Activated CD4-positive, alpha-beta memory T cell treated with anti-CD3 and anti-CD28 coated beads for 36 hours (primary cell): Measurements from ENCODE around the gene PRDM11. TPM values are rescaled to one million over a fixed set of nuclear protein-coding genes. Genes with fewer than 3 reads are reported as not detected.
A peak's percentile ranks its signal among the peaks of the same experiment; 100 is the strongest.

Experiments
- CTCF ChIA-PET: fragments of 350-600 bp; sonication (Branson Sonifier 250); formaldehyde crosslinking; loops from one replicate; lab custom pipeline; 2021; ENCODE audit warnings: antibody characterized with exemption, inconsistent platforms; lab: Charles Lee
- POLR2A ChIA-PET: fragments of 350-600 bp; sonication (Branson Sonifier 250); formaldehyde crosslinking; loops from one replicate; lab custom pipeline; 2021; ENCODE audit warnings: antibody characterized with exemption; lab: Charles Lee
- DNase-seq: peaks from one replicate; pipeline ENCODE4 v3.0.0-alpha.2; 2020
- H3K27ac Mint-ChIP-seq: one replicate; pipeline ENCODE4 v1.8.0; 2021; ENCODE audit warnings: mixed read lengths
- H3K27me3 Mint-ChIP-seq: one replicate; pipeline ENCODE4 v1.8.0; 2021; ENCODE audit warnings: mixed read lengths
- H3K36me3 Mint-ChIP-seq: one replicate; pipeline ENCODE4 v1.8.0; 2021; ENCODE audit warnings: mixed read lengths
- H3K4me1 Mint-ChIP-seq: one replicate; pipeline ENCODE4 v1.8.0; 2021; ENCODE audit warnings: low read depth, mixed read lengths
- H3K4me3 Mint-ChIP-seq: one replicate; pipeline ENCODE4 v1.8.0; 2021; ENCODE audit warnings: mild to moderate bottlenecking, mixed read lengths
- H3K9me3 Mint-ChIP-seq: one replicate; pipeline ENCODE4 v1.8.0; 2021; ENCODE audit warnings: mixed read lengths
- intact Hi-C: fragments of 100-400 bp; cut with micrococcal nuclease; formaldehyde crosslinking; loops from one replicate; pipeline ENCODE4 v1.15.1; 2023
- total RNA-seq, 2 experiments: library from RNA; stranded (reverse); gene quantifications; one replicate each; pipeline ENCODE4 v1.2.3, GENCODE V29; 2021

Gene PRDM11
- total RNA-seq, 2 experiments from 2014 or later: 1.1 to 1.2 TPM

GRCh38 chr11:45169310-45170072 lies 23.1 kb downstream of the PRDM11 start:
- H3K4me3 Mint-ChIP-seq: no peak overlapping the region
- no peak for DNase-seq
- H3K27ac Mint-ChIP-seq: no peak overlapping the region
- H3K27me3 Mint-ChIP-seq: no peaks in the 10 kb centered on the region
- intact Hi-C loops: loop anchor here (2.0 kb wide), 1 partner anchor 23 kb away; the partner anchor contains the start of gene PRDM11
- H3K9me3 Mint-ChIP-seq: no peaks in the 10 kb centered on the region
- CTCF ChIA-PET: interaction anchor here (1.6 kb wide), 1 partner anchor 65 kb away, joined by 4 read pairs; no protein-coding TSS in a partner anchor
- H3K36me3 Mint-ChIP-seq: no peaks in the 10 kb centered on the region
- POLR2A ChIA-PET: no interaction called here
- H3K4me1 Mint-ChIP-seq: peaks cover 13% of the 10 kb centered on the region

- H3K27ac Mint-ChIP-seq: no peak overlapping the region
- no peak for DNase-seq
- no peaks in the 10 kb centered on the region for H3K36me3 Mint-ChIP-seq
- no peaks in the 10 kb centered on the region for H3K27me3 Mint-ChIP-seq
- no peak overlapping the region for H3K4me3 Mint-ChIP-seq
- POLR2A ChIA-PET: no interaction called here
- intact Hi-C loops: no loop called here
- CTCF ChIA-PET: no interaction called here
- H3K9me3 Mint-ChIP-seq: no peaks in the 10 kb centered on the region
- peaks cover 12% of the 10 kb centered on the region for H3K4me1 Mint-ChIP-seq
Measured at GRCh38 chr11:45170484-45170883, 24.0 kb downstream of the PRDM11 start.

- H3K27me3 Mint-ChIP-seq: no peaks in the 10 kb centered on the region
- CTCF ChIA-PET: no interaction called here
- DNase-seq: no peak
Measured at GRCh38 chr11:45171550-45171949, 25.1 kb downstream of the PRDM11 start.

GRCh38 chr11:45173064-45173463 lies 26.6 kb downstream of the PRDM11 start:
- ChIA-PET POLR2A (no interaction called here), CTCF (no interaction called here)
- no peak overlapping the region for H3K27ac Mint-ChIP-seq
- no peaks in the 10 kb centered on the region for H3K9me3 Mint-ChIP-seq
- H3K36me3 Mint-ChIP-seq: no peaks in the 10 kb centered on the region
- intact Hi-C loops: no loop called here
- H3K4me3 Mint-ChIP-seq: no peak overlapping the region
- DNase-seq: no peak
- peaks cover 12% of the 10 kb centered on the region for H3K4me1 Mint-ChIP-seq
- H3K27me3 Mint-ChIP-seq: peaks cover 1% of the 10 kb centered on the region

More at GRCh38 chr11:45171550-45171949, 25.1 kb downstream of the PRDM11 start:
- H3K4me1 Mint-ChIP-seq: peaks cover 12% of the 10 kb centered on the region
- POLR2A ChIA-PET: no interaction called here
- no peaks in the 10 kb centered on the region for H3K9me3 Mint-ChIP-seq
- intact Hi-C loops: no loop called here
- no peak overlapping the region for H3K27ac Mint-ChIP-seq
- H3K36me3 Mint-ChIP-seq: no peaks in the 10 kb centered on the region
- H3K4me3 Mint-ChIP-seq: no peak overlapping the region

- H3K27ac Mint-ChIP-seq: no peak overlapping the region
- ChIA-PET POLR2A (no interaction called here), CTCF (no interaction called here)
- H3K4me1 Mint-ChIP-seq: peaks cover 19% of the 10 kb centered on the region
- H3K36me3 Mint-ChIP-seq: no peaks in the 10 kb centered on the region
- no peak for DNase-seq
- intact Hi-C loops: no loop called here
- H3K9me3 Mint-ChIP-seq: no peaks in the 10 kb centered on the region
- no peak overlapping the region for H3K4me3 Mint-ChIP-seq
- H3K27me3 Mint-ChIP-seq: peaks cover 13% of the 10 kb centered on the region
Measured at GRCh38 chr11:45174168-45174835, 27.9 kb downstream of the PRDM11 start.

- no peak overlapping the region for H3K4me3 Mint-ChIP-seq
- no peaks in the 10 kb centered on the region for H3K36me3 Mint-ChIP-seq
- ChIA-PET POLR2A (no interaction called here), CTCF (no interaction called here)
- intact Hi-C loops: no loop called here
- peaks cover 17% of the 10 kb centered on the region for H3K4me1 Mint-ChIP-seq
- DNase-seq: no peak
- H3K27me3 Mint-ChIP-seq: peaks cover 15% of the 10 kb centered on the region
- H3K27ac Mint-ChIP-seq: no peak overlapping the region
- H3K9me3 Mint-ChIP-seq: no peaks in the 10 kb centered on the region
Measured at GRCh38 chr11:45174963-45175362, 28.5 kb downstream of the PRDM11 start.

- H3K27me3 Mint-ChIP-seq: peaks cover 16% of the 10 kb centered on the region
- CTCF ChIA-PET: no interaction called here
Measured at GRCh38 chr11:45176996-45177395, 30.6 kb downstream of the PRDM11 start.

GRCh38 chr11:45178223-45178622 lies 31.8 kb downstream of the PRDM11 start:
- ChIA-PET POLR2A (interaction anchor here (0.6 kb wide), 1 partner anchor 169 kb away, joined by 3 read pairs; no protein-coding TSS in a partner anchor), CTCF (no interaction called here)
- H3K4me3 Mint-ChIP-seq: no peak overlapping the region
- no peak for DNase-seq
- H3K27ac Mint-ChIP-seq: no peak overlapping the region
- intact Hi-C loops: no loop called here
- H3K27me3 Mint-ChIP-seq: peaks cover 16% of the 10 kb centered on the region
- no peaks in the 10 kb centered on the region for H3K36me3 Mint-ChIP-seq
- H3K4me1 Mint-ChIP-seq: peaks cover 12% of the 10 kb centered on the region
- no peaks in the 10 kb centered on the region for H3K9me3 Mint-ChIP-seq

More at GRCh38 chr11:45176996-45177395, 30.6 kb downstream of the PRDM11 start:
- Mint-ChIP-seq H3K27ac (no peak overlapping the region), H3K4me3 (no peak overlapping the region), H3K4me1 (peaks cover 12% of the 10 kb centered on the region), H3K9me3 (no peaks in the 10 kb centered on the region), H3K36me3 (no peaks in the 10 kb centered on the region)
- POLR2A ChIA-PET: no interaction called here
- intact Hi-C loops: no loop called here
- DNase-seq: no peak

GRCh38 chr11:45178890-45179671 lies 32.6 kb downstream of the PRDM11 start:
- Mint-ChIP-seq H3K27me3 (peaks cover 16% of the 10 kb centered on the region), H3K4me3 (no peak overlapping the region), H3K4me1 (peaks cover 12% of the 10 kb centered on the region), H3K9me3 (no peaks in the 10 kb centered on the region), H3K36me3 (no peaks in the 10 kb centered on the region), H3K27ac (no peak overlapping the region)
- POLR2A ChIA-PET: interaction anchor here (0.6 kb wide), 1 partner anchor 168 kb away, joined by 3 read pairs; no protein-coding TSS in a partner anchor
- DNase-seq: no peak
- intact Hi-C loops: no loop called here
- CTCF ChIA-PET: no interaction called here

GRCh38 chr11:45179686-45180178 lies 33.3 kb downstream of the PRDM11 start:
- Mint-ChIP-seq H3K27ac (no peak overlapping the region), H3K4me1 (peaks cover 12% of the 10 kb centered on the region), H3K9me3 (no peaks in the 10 kb centered on the region), H3K4me3 (peak overlapping the region; percentile 68), H3K27me3 (peaks cover 16% of the 10 kb centered on the region), H3K36me3 (no peaks in the 10 kb centered on the region)
- CTCF ChIA-PET: interaction anchor here (0.9 kb wide), 1 partner anchor 68 kb away, joined by 3 read pairs; no protein-coding TSS in a partner anchor
- POLR2A ChIA-PET: no interaction called here
- intact Hi-C loops: no loop called here
- no peak for DNase-seq

- ChIA-PET CTCF (interaction anchor here (0.9 kb wide), 1 partner anchor 69 kb away, joined by 3 read pairs; no protein-coding TSS in a partner anchor), POLR2A (no interaction called here)
- no peak overlapping the region for H3K27ac Mint-ChIP-seq
- H3K4me3 Mint-ChIP-seq: peak overlapping the region; percentile 68
- no peaks in the 10 kb centered on the region for H3K9me3 Mint-ChIP-seq
- DNase-seq: peak; percentile 43
- peaks cover 16% of the 10 kb centered on the region for H3K27me3 Mint-ChIP-seq
- H3K4me1 Mint-ChIP-seq: peaks cover 12% of the 10 kb centered on the region
- intact Hi-C loops: no loop called here
- H3K36me3 Mint-ChIP-seq: no peaks in the 10 kb centered on the region
Measured at GRCh38 chr11:45180179-45180847, 33.9 kb downstream of the PRDM11 start.
